GDM1 (cell line): ENCODE measurements around the gene FLT1.

ENCODE experiments used
- DNase-seq: peaks from one replicate; lab custom pipeline; 2025; lab: John Stamatoyannopoulos, UW

The FLT1 gene

DNA sequence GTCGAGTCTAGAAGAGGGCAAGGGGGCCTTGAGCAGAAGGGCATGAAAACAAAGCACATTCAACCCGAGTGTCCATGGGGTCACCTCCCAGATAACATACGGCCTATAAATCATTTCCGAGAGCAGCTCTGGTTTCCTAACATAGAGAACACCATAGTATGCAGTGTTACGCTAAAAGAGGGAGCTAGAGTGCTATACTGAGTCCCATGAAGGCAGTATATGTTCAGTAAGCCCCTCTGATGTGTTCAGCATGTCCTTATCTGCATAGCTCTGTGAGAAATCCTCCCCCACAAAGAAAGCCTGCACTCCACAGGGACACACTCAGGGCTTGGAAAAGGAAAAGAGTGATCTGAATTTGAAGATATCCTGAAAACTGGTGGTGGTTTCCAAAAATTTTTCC lies 175.4 kb downstream of the FLT1 start:
- no peak for DNase-seq

DNA sequence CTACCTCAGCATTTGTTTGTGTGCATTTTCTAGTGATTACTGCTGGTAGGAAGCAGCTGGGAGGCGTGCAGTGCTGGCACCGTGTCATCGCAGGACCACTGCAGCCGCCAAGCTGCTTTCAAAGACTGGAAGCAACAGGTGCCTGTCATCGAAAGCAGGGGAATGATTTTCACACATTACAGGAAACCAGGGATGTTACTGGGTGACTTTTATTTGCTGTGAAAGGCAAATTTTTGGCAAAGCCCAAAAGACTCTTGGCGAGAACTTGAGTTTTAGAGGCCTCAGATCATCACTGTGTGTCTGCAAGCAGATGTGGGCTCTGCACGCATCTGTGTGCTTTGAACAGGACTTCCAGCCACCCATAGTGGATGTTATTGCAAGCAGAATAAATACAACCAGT lies 176.4 kb downstream of the FLT1 start:
- DNase-seq: no peak

DNA sequence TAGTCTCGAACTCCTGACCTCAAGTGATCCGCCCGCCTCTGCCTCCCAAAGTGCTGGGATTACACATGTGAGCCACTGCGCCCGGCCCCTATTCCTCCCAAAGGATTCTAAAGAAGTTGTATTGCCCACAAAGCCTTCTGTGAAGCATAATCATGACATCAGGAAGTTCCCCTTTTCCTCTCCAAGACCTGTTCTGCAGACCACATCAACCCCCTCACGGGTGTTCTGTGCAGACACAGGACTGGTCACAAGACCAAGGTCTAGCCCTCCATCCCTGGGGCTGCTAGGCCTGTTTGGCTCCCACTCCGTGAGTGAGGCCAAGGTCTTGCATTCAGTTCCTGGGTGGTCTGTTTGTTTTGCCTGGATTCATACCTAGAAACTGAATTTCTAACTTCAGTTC lies 178.1 kb downstream of the FLT1 start:
- DNase-seq: no peak

DNA sequence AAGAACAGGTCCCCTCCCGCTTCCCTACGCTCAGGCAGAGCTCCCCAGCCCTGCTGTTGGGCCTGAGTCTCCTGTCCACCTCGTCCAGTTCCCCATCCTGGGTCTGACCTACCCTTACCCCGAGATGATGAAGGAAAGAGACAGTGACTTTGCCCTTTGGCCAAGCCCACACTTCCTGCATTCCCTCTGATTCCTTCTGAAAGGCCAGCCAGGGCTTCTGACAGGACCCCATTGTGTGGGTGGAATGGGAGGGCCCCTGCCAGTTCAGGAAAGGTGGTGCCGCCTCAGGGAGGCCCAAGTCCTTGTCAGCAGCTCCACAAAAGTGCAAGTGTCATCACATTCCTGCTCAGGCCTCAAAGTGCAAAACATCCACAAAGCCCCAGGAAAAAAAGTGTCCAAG lies 178.8 kb downstream of the FLT1 start:
- DNase-seq: no peak

DNA sequence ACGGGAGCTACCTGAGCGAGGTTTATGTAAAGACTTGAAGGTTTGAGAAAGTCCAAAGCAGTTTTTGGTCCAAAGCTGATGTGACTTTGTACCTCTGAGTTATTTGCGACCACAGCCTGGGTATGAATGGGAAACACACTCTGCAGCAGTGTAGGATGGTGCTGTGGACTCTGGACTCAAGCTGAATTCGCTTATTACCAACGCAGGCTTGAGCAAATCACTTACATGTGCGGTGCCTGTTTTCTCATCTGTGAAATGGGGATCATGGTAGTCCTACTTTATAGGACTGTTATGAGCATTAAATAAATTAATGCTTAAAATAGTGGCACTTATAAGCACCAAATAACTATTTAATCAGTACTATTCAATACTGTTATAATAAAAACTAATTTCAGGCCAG lies 180.0 kb downstream of the FLT1 start:
- DNase-seq: no peak

DNA sequence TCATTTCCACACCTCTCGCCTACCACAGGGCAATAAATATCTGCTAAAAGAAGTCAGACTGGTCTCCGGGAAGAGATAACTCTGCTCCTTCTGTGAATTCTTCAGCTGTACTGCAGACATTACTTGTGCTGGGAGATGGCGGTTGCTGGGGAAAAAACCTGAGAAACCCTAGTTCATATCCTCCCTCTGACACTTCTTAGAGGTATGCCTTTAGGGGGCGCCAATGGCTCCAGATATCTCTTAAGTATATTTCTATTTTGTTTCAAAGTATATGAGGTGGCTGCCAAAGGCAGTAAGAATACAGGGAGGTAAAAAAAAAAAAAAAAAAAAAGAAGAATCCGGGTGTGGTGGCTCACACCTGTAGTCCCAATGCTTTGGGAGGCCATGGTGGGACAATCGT lies 181.3 kb downstream of the FLT1 start:
- DNase-seq: no peak

DNA sequence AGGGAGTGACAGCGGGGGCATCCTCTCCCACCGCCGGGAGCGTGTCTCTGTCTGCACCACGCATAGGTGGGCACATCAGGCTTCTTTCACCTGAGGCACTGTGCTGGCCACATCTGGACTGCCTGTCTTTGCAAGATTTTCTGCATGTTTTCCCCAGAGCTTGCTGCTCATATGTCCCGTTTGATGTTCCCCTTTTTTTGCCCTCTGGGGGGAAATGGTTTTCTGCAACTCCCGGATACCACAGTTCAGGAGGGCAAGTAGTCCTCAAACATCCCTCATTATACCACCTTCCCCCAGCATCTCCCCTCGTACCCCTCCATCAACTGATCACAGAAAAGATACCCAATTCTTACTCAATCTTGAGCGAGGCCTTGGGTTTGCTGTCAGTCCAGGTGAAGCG lies 188.6 kb downstream of the FLT1 start:
- no peak for DNase-seq

DNA sequence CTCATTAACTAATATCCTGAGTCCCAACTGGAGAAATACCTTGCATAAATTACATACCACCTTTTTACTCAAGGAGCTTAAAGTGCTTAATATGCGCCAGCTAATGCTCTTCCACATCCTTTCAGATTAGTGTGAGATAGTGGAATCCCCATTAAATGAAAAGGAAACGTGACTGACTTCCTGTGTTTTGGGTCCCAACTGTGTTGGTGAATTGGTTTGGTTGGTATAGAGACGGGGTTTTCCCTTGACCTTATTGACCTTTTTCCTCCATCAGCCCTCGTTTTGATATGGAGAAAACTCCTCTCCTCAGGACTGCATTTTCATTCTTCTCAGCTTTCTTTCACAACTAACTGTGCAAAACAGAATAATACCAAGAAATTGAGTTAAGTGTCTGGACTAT lies 193.1 kb downstream of the FLT1 start:
- DNase-seq: no peak

DNA sequence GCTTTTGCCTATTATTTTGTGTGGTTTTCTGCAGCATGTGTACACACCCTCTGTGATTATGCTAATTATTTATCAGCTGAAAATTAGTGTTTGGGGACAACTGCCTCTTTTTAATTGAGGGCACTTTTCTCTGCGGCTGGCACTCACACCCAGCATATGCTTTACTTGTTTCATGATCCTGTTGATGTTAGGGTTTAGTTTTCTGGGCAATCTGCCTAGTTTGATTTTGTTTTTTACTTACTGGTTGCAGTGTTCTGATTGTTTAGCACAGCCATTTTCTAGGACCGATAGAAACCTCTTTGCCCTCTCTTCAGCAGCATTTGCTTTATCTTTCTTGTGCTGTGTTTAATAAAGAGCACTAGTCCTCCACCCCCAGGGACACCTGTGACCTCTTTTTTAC lies 195.0 kb downstream of the FLT1 start:
- DNase-seq: no peak

DNA sequence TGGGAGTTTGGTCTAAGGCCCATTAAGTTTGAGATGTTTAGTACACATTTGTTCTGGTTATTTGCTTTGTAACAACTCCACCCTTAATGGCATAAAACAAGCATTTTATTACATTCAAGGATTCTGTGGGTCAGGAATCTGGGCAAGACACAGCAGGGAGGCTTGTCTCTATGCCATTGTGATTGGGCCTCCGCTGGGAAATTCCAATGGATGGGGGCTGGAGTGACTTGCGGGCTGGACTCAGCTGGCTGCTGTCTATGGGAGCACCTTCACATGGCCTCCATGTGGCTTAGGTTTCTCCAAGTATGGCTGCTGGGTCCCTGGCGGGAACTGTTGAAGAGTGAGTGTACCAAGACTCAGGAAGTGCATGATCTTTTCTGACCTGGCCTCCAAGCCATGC lies 197.6 kb downstream of the FLT1 start:
- DNase-seq: no peak

DNA sequence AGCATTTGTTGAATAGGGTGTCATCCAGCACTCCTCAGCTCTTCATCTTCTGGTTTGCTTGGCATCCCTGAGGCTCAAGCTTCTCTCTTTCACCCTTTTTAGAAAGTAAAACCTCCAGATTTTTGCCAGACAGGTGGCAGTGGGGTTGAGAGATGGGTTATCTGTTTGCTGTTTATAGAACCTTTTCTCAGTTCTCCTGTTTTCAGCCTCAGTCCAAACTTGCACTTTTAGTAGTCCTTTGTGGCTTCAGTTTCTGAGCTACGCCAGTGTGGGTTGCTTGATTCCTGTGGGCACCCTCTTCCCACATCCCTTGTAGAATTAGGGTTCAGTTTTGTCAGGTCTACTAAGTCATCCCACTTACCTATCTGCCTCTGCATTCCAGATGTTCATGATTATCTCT lies 208.7 kb downstream of the FLT1 start:
- no peak for DNase-seq

DNA sequence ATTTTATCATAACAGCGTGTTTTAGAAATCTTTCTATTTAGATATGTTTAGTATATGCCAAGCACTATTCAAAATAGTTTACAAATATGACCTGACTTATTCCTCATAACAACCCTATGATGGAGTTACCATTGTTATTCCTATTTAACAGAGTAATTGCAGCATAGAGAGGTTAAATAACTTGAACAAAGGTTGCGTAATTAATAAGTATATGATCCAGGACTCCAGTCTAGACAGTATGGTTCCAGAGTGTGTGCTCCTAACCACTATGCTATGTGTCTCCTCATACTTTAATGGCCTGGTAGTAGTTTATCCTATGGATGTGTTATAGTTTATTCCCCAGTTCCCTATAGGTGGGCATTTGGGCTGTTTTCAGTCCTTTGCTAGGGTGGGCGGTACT lies 211.3 kb downstream of the FLT1 start:
- DNase-seq: no peak

DNA sequence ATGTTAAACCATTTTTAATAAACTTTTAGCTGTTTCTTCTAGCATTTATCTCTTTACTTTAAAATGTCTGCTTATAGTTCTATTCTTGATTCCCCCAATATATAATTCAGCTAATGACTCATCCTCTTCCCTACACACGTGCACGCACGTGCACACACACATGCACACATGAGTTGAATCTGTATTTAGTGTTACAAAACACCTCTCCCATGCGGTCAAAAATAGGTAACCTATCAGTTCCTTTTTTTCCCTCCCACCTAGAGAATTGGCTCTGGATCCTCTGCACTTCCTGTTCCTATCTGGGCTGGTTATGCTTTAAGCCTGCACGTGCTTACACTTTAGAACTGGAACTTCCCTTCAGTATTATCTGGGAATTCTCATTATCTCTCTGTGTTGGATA lies 212.5 kb downstream of the FLT1 start:
- no peak for DNase-seq

DNA sequence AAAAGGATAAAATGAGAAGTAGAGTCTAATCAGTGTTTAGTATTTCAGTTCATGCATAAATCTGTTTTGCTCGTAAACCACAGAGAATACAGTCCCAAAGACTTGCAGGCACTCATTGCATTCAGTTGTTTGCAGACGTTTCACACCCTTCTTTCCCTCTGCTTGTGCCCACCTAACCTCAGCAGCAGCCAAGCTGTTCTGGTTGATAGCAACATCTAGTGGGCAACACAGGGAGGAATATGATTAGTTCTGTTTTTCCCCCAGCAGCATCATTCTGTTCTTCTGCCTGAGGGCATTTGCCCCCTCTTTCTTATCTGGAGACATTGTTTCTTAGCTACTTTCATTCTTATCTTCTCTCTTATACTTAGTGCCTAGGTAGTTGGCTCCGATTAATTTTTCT lies 221.0 kb downstream of the FLT1 start:
- peak; percentile 33 for DNase-seq

DNA sequence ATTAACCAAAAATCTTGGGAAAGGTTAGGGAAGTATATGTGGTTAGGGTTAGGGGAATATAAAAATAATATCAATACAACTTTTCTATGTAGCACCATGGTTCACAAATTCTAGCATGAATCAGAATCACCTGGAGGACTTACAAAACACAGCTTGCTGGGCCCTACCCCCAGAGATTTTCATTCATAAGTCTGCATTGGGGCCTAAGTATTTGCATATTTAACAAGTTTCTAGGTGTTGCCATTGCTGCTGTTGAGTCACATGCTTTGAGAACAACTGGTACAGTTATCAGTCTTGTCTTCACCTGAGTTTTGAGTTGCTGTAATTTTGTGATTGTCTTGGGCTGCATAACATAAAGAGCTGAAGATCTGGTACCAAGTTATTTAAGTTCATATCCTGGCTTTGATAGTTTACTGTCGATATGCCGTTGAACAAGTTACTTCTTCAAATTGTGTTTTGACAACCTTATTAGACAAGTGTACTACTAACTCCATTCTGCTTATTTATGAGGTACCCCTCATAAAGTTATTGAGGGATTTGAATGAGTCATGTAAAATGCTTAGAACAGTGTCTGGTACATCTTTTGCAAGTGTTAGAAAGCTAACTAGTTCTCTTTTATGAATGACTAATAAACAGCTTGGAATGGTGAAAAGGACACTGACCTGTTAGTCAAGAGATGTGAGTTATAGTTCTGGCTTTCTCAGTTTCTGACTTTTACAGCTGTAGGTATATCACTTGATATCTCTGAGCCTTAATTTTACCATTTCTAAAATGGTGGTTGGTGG lies 223.7 kb downstream of the FLT1 start:
- DNase-seq: no peak

DNA sequence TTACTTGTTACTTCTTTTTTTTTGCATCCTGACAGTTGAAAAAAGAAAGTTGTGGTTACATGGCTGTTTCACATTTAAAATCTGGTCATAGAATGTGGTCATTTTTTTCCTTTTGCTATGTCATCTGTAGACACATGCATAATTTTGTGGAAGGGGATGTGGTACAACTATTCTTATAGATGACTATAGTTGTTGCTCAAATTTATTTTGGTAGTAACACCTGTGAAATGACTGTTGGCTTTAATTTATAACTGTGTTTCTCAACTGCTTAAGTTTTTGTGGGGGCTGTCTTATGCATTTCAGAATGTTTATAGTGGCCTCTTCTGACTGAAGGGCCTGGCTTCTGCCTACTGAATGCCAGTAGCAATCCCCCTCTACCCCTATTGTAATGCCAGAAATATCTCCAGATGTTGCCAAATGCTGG lies 226.1 kb downstream of the FLT1 start:
- DNase-seq: peak; percentile 68

DNA sequence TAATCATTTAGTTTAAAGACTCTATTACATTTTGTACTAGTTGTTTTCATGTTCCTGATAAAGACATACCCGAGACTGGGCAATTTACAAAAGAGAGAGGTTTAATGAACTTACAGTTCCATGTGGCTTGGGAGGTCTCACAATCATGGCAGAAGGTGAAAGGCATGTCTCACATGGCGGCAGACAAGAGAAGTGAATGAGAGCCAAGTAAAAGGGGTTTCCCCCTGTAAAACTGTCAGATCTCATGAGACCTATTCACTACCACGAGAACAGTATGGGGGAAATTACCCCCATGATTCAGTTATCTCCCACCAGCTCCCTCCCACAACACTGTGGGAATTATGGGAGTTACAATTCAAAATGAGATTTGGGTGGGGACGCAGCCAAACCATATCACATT lies 227.4 kb downstream of the FLT1 start:
- DNase-seq: no peak

DNA sequence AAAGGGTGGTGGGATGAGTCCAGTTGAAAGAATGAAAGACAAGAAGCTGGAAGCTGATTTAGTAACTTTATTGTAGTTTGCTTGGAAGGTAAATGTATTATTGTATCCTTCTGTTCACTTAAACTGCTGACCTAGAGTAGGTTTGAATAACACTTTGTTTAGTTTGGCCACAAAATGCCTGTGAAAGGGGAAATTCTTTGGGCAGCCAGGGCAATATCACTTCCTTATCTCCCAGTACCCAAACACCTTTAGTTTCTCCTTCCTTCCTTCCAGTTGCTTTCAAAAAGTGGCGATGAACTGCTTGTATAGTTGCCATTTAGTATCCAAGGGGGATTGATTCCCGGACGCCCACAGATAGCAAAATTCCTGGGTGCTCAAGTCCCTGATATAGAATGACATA lies 236.5 kb downstream of the FLT1 start:
- DNase-seq: peak; percentile 34

DNA sequence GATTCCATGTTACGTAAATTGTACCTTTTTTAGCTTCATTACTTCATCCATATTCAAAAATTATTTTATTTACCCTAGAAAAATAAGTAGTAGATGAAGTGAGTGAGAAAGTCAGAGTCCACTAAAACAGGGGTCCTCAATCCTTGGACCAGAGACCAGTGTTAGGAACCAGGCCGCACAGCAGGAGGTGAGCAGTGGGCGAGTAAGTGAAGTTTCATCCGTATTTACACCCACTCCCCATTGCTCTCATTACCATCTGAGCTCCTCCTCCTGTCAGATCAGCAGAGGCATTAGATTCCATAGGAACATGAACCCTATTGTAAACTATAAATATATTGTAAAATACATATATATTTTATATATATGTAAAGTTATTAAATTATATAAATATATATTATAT lies 237.6 kb downstream of the FLT1 start:
- DNase-seq: no peak

DNA sequence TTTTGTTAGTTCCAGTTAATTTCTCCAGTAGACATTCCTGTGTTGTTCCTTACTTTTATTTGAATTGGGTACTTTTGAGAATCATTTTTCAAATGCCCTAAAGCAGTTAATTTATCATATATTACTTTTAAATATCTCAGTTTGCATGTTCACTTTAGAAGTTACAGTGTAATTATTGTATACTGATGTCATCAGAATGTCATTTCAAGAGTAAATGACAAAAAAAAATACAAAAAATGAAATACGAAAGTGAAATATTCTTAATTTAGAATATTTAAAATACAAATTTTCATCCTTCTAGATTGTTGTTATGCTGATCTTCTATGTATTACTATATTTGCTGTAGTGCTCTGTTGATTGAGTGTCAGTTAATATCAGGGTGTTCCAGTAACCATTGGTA lies 242.4 kb downstream of the FLT1 start:
- no peak for DNase-seq

DNA sequence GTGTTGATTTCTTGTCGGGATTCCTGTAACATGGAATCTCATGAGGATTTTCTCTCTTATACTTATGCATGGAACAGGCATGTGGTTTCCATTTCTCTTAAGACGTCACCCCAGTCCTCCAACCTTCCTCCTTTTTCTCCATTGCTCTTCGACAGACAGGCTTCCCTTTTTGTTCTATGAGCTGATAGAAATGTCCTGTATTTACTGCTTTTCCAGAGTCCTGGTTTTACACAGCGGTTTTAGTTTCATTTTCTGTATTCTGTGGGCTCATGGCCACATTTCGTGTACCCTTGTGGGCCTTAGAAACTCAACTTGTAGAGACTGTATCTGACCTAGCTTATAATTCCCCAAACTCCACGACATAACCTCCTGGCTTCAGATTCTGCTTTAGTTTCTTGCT lies 243.5 kb downstream of the FLT1 start:
- DNase-seq: peak; percentile 32

DNA sequence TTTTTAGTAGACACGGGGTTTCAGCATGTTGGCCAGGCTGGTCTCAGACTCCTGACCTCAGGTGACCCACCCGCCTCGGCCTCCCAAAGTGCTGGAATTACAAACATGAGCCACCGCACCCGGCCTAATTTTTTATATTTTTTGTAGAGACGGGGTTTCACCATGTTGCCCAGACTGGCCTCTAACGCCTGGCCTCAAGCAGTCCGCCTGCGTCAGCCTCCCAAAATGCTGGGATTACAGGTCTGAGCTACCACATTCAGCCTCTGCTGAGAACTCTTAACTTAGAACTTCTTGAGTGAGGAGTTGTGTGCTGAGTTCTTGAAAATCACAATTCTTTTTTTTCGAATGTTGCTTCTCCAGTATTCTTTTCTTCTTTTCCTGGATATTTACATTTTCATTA lies 244.4 kb downstream of the FLT1 start:
- no peak for DNase-seq
